Mesothelial cell of epicardium (in vitro differentiated cells): ENCODE data around the gene GMDS. TPM values are rescaled to one million over a fixed set of nuclear protein-coding genes. Genes with fewer than 3 reads are reported as not detected.

Experiments used
- DNase-seq, 2 experiments: peaks; one replicate each; pipeline ENCODE4 v3.0.0; 2021; ENCODE audit warnings: low spot score in 2 of 2; ENCODE audit not compliant: unreplicated experiment in 2 of 2
- H3K27ac Mint-ChIP-seq: 2 replicates; pipeline ENCODE4 v1.8.0; 2021; ENCODE audit warnings: mixed read lengths
- H3K27me3 Mint-ChIP-seq: 2 replicates; pipeline ENCODE4 v1.8.0; 2021; ENCODE audit warnings: low read depth, mixed read lengths
- H3K36me3 Mint-ChIP-seq: 2 replicates; pipeline ENCODE4 v1.8.0; 2021; ENCODE audit warnings: mixed read lengths
- H3K4me1 Mint-ChIP-seq: 2 replicates; pipeline ENCODE4 v1.8.0; 2021; ENCODE audit warnings: mixed read lengths
- H3K4me3 Mint-ChIP-seq: 2 replicates; pipeline ENCODE4 v1.8.0; 2021; ENCODE audit warnings: mild to moderate bottlenecking, moderate library complexity, mixed read lengths
- H3K9me3 Mint-ChIP-seq: 2 replicates; pipeline ENCODE4 v1.8.0; 2021; ENCODE audit warnings: mixed read lengths
- CTCF ChIP-seq: fragments of 200-600 bp; sonication (generic); IDR thresholded peaks from one replicate; pipeline ENCODE4 v1.5.0; 2021; ENCODE audit warnings: antibody characterized with exemption; ENCODE audit not compliant: unreplicated experiment
- total RNA-seq: library from RNA; stranded (reverse); gene quantifications from 3 replicates; pipeline ENCODE4 v1.2.1, GENCODE V29; 2021

The GMDS gene
- total RNA-seq, 1 donor from 2014 or later = 39.9 TPM

- no peak for TF ChIP-seq CTCF
- no peak for DNase-seq
- no peak overlapping the region for H3K27ac Mint-ChIP-seq
- H3K36me3 Mint-ChIP-seq = no peaks in the 10 kb centered on the region
- H3K27me3 Mint-ChIP-seq = no peaks in the 10 kb centered on the region
- peaks cover 9% of the 10 kb centered on the region for H3K4me1 Mint-ChIP-seq
- no peaks in the 10 kb centered on the region for H3K9me3 Mint-ChIP-seq
- no peak overlapping the region for H3K4me3 Mint-ChIP-seq
Observed at GRCh38 chr6:2235777-2236495, 9.5 kb downstream of the GMDS start.

- no peak for TF ChIP-seq CTCF
- no peaks in the 10 kb centered on the region for H3K36me3 Mint-ChIP-seq
- no peak for DNase-seq
- H3K9me3 Mint-ChIP-seq = no peaks in the 10 kb centered on the region
- H3K4me3 Mint-ChIP-seq = no peak overlapping the region
- H3K4me1 Mint-ChIP-seq = peaks cover 15% of the 10 kb centered on the region
- H3K27me3 Mint-ChIP-seq = no peaks in the 10 kb centered on the region
- no peak overlapping the region for H3K27ac Mint-ChIP-seq
Observed at GRCh38 chr6:2232445-2232844, 13.0 kb downstream of the GMDS start.

GRCh38 chr6:2231438-2231837, 14.0 kb downstream of the GMDS start:
- Mint-ChIP-seq H3K27me3 (no peaks in the 10 kb centered on the region), H3K36me3 (no peaks in the 10 kb centered on the region)

DNA sequence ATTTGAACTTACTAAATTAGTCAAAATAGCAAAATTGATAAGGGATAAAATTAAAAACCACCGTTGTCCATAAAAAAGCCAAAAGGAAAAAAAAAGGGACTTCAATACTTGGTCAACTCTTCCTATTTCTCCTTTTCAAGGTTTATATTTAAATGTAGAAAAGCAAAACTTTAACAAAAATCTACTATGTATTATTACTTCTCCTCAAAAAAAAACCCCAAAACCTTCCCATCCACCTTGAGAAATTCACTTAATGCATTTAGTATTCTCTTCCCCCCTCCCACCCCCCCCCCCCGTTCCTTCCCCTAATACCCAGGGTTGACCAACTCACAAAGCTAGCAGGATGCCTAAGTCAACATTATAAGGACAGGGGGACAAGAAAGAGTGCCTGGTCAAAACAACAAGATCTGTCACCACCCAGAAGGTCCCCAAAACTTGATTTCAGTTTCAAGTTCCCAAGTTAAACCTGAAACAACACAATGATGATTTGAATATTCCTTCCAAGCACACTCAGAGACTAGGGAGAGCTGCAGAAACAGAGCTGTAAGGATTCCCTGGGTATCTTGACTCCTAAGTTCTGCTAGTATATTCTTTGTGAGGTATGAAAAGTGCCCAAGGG, 14.6 kb downstream of the GMDS start:
- no peaks in the 10 kb centered on the region for H3K36me3 Mint-ChIP-seq
- H3K4me1 Mint-ChIP-seq = peaks cover 14% of the 10 kb centered on the region
- no peak overlapping the region for H3K4me3 Mint-ChIP-seq
- TF ChIP-seq CTCF = no peak
- no peak for DNase-seq
- no peaks in the 10 kb centered on the region for H3K27me3 Mint-ChIP-seq
- no peaks in the 10 kb centered on the region for H3K9me3 Mint-ChIP-seq
- H3K27ac Mint-ChIP-seq = no peak overlapping the region

More at GRCh38 chr6:2231438-2231837, 14.0 kb downstream of the GMDS start:
- Mint-ChIP-seq H3K9me3 (no peaks in the 10 kb centered on the region), H3K27ac (no peak overlapping the region), H3K4me1 (peaks cover 15% of the 10 kb centered on the region), H3K4me3 (no peak overlapping the region)
- no peak for DNase-seq
- no peak for TF ChIP-seq CTCF

- no peak overlapping the region for H3K27ac Mint-ChIP-seq
- H3K4me3 Mint-ChIP-seq = no peak overlapping the region
- no peak for DNase-seq
- peaks cover 14% of the 10 kb centered on the region for H3K4me1 Mint-ChIP-seq
- TF ChIP-seq CTCF = no peak
- H3K27me3 Mint-ChIP-seq = no peaks in the 10 kb centered on the region
- H3K9me3 Mint-ChIP-seq = no peaks in the 10 kb centered on the region
- H3K36me3 Mint-ChIP-seq = no peaks in the 10 kb centered on the region
Observed at GRCh38 chr6:2229742-2230141, 15.7 kb downstream of the GMDS start.
